Fibroblast of lung (primary cell): ENCODE measurements around the gene SHFL.

ENCODE experiments used
- CTCF ChIP-seq, 2 donors: IDR thresholded peaks in 1 of 2; conservative IDR thresholded peaks in 1 of 2; 1 replicate in 1 of 2; 2 replicates in 1 of 2; pipeline ENCODE4 v1.5.1; 2011 to 2012; ENCODE audit warnings: low read length in 2 of 2, control low read depth in 1 of 2, inconsistent platforms in 1 of 2, low read depth in 1 of 2, mild to moderate bottlenecking in 1 of 2
- EZH2 ChIP-seq: IDR thresholded peaks from 2 replicates; pipeline ENCODE4 v1.5.1; 2012; ENCODE audit warnings: low read length, control low read depth, mild to moderate bottlenecking; ENCODE audit errors: missing control alignments

GRCh38 chr19:10110076-10110971, 24.2 kb downstream of the SHFL start:
- TF ChIP-seq CTCF (conservative IDR thresholded peaks at IDR 0.05 in 1 of 2, IDR thresholded peaks at IDR 0.05 in 1 of 2; ENCODE audit: low read depth in 1 of 2, low read length in 2 of 2) (no peak), EZH2 (no peak)
